GM21447 (cell line): ENCODE data around the gene SLC19A2.
A peak's percentile ranks its signal among the peaks of the same experiment; 100 is the strongest.
"Not testable (repeated sequence)": the region's sequence is repeated elsewhere in the genome, so short reads cannot be mapped to it uniquely, and the experiment has no call there.

ENCODE experiments used
- ATAC-seq: cut with Tn5 transposase; IDR thresholded peaks from one replicate; pipeline ENCODE4 v1.9.1; 2021; ENCODE audit not compliant: unreplicated experiment

SLC19A2 gene, protein sequence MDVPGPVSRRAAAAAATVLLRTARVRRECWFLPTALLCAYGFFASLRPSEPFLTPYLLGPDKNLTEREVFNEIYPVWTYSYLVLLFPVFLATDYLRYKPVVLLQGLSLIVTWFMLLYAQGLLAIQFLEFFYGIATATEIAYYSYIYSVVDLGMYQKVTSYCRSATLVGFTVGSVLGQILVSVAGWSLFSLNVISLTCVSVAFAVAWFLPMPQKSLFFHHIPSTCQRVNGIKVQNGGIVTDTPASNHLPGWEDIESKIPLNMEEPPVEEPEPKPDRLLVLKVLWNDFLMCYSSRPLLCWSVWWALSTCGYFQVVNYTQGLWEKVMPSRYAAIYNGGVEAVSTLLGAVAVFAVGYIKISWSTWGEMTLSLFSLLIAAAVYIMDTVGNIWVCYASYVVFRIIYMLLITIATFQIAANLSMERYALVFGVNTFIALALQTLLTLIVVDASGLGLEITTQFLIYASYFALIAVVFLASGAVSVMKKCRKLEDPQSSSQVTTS

GRCh38 chr1:169485431-169486280, at the start of gene SLC19A2:
TSS of gene SLC19A2 (minus strand) at chr1:169485944. CDS start at chr1:169485766, 178 bp downstream.
- ATAC-seq, result peak; percentile 99

GRCh38 chr1:169534653-169535052, 48.9 kb upstream of the SLC19A2 start:
- no peak for ATAC-seq

GRCh38 chr1:169533528-169534190, 47.9 kb upstream of the SLC19A2 start:
- not testable (repeated sequence) for ATAC-seq

GRCh38 chr1:169530448-169530847, 44.7 kb upstream of the SLC19A2 start:
- no peak for ATAC-seq

DNA sequence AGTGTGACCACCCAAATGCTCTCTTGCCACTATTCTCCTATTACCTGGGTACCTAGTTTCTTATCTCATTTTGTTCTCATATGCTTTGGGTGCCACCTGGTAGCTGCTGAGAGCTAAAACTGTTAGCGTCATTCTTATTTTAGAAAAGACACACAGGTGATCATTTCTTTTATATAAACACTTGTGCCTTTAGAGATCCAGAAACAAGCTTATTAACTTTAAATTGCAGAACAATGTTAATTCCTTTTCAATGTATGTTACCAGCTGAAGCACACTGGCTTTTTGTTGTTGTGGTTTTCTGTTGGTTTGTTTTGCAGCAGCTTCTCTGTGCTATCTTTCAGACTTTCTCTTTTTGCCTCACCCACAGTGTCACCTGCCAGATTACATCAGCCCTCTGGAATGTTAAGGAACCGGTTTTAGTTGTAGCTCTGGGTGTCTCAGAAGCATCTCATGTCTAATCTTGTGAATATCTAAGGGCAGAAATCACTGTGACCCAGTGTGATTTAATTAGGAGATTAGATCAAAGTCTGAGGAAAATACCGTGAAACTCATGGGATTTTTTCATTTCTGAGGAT, 43.4 kb upstream of the SLC19A2 start:
- no peak for ATAC-seq

DNA sequence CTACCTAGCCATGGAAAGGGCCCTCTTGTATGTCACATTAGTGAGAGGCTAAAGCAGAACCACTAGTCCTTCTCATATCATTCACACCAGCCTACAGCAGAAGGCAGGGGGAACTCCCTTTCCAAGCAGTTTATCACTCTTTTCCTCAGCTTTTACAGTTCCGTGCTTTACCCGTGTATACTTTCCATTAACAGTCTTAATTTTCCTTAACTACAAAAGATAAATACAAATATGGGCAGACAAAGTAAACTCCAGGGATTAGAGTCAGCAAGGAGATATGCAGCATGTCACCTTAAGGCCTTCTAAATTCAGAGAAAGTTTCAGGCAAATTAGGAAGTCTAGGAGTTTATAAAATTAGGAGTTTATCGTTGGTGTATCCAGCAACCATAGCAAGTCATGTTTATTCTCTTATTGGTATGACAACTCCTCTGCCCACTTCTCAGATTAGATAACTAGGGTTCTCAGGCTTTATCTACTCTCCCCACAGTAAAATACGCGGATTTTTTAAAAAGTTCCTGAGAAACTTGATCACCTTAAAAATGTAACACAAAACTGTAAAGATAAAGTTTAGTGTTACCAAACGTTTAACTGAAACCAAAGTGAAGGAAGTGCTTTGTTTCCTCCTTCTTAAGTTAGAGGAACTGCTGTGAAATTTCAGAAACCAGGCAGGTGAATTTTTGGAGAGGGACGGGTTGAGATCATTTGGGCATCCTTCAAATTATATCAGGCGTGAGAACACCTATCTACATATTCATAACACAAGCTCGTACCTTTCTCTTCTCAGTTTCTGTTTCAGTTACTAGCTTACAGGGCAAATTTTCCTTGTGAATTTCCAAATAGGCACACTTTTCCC, 42.7 kb upstream of the SLC19A2 start:
- peak; percentile 51 for ATAC-seq

- ATAC-seq, result no peak
These were observed 41.9 kb upstream of the SLC19A2 start for GRCh38 chr1:169527451-169528214.

- no peak for ATAC-seq
These were observed 41.3 kb upstream of the SLC19A2 start for GRCh38 chr1:169527001-169527400.

DNA sequence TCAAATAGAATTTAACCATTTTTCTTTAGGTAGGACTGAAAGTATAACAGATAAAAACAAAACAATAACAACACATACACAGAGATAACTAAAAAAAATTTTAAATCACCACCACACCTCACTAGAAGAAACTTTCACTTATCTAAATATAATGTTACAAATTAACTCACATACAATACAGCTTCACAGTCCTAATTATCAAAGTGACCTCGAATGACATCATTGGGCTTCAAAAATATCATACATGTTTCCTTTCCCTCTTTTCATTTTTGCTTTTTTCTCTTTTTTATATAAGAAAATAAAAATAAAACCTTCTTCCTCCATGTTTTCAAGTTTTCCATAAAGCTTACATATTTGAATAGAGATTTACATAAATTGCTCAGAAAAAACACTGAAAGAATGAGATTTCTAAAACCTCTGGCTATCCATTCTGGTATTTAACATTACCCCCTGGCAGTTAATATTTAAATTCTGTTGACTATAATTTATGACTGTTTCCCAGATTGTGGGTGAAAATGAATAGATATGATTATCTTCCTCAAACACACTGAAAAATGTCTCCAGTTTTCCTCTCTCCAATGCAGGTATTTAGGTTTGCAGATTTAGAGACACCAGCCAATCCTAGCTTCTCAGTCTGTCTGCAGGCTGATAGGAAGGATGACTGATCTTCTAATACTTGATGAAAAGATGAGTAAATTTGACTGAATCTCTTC, 40.5 kb upstream of the SLC19A2 start:
- ATAC-seq, result no peak

DNA sequence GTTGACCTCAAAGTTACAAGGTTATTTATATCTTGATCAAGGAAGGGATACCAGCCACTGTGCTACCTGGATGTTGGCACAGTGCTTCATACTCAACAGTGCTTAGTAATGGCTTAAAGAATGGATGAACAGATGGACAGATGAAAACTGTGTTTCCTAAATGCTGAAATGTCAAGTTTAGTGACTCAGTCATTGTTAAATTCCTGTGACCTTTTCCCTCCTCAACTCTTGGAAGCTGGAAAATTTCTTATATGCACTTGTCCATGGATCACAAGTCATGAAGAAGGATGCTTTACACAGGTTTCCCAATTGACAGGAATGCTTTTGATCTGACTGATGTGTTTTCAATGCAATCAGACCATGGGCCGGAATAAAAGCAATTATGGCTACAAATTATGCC, 39.6 kb upstream of the SLC19A2 start:
- ATAC-seq, result no peak

DNA sequence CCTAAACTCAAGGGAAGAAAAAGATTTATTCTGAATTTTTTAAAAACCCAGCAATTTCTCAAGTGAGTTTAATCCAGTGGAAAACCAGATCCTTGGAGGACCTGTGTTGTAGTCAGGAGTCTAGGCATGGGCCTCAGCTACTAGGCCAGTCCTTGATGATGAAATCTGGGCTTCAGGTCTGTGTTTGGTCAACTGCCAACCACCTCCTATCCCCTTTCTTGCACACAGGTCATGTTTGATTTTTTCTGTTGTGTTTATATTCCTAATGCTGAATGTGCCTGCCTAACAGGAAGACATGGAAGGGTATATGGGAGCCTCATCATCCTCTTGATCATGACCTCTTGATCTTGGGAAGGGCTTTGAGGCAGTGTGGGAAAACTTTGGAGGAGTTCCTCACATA, 38.2 kb upstream of the SLC19A2 start:
- no peak for ATAC-seq

- no peak for ATAC-seq
These were observed 35.5 kb upstream of the SLC19A2 start for GRCh38 chr1:169521226-169521625.

- ATAC-seq, result no peak
These were observed 31.9 kb upstream of the SLC19A2 start for GRCh38 chr1:169517558-169518186.

- no peak for ATAC-seq
These were observed 29.9 kb upstream of the SLC19A2 start for GRCh38 chr1:169515641-169516040.

- ATAC-seq, result no peak
These were observed 29.0 kb upstream of the SLC19A2 start for GRCh38 chr1:169514566-169515270.

DNA sequence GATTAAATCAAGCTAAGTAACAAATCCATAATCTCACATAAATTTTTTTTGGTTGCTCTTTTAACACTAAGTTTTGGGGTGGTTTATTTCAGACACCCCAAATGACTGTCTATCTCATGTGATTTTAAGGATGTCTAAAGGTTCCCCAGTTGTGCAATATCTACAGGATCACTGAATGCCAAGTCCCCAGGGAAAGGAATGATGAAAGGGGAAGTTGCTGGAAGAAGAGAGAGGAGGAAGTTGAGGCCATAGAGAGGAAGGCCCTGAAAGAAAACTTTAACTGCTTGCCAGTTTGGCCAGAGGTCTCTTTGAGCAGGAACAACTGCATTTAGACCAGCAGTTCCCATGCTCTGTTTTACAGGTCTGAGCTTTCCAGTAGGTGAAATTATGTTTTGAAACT, 27.5 kb upstream of the SLC19A2 start:
- no peak for ATAC-seq

- no peak for ATAC-seq
These were observed 25.7 kb upstream of the SLC19A2 start for GRCh38 chr1:169511316-169512005.
